ENCODE measurements around the gene PRKAG2.

DNA sequence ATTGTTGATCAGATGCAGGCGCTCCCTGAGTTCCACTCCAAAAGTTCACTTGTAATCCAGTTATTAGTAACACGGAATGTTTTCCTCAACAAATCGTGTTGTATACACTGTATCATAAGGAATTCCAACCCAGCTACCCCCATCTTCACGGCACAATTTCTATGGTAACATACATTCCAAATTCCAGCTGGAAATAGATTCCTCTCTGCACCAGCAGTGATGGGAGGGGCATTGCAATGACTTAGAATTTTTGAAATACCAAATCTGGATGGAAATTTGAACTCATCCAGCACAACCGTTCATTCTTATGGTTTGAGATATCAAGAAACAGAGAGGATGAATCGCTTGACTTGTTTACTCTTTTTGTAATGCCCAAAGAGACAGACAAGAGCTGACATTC is 318.3 kb downstream of the PRKAG2 start:
- no peak for TF ChIP-seq EP300 (IDR thresholded peaks at IDR 0.05; ENCODE audit: borderline replicate concordance in 1 of 2, low read depth in 2 of 2, low read length in 2 of 2)
- TF ChIP-seq POLR2A (IDR thresholded peaks at IDR 0.05; ENCODE audit: control extremely low read depth in 1 of 2, low read depth in 2 of 2, low read length in 2 of 2), result no peak
- TF ChIP-seq, protein P1, sequence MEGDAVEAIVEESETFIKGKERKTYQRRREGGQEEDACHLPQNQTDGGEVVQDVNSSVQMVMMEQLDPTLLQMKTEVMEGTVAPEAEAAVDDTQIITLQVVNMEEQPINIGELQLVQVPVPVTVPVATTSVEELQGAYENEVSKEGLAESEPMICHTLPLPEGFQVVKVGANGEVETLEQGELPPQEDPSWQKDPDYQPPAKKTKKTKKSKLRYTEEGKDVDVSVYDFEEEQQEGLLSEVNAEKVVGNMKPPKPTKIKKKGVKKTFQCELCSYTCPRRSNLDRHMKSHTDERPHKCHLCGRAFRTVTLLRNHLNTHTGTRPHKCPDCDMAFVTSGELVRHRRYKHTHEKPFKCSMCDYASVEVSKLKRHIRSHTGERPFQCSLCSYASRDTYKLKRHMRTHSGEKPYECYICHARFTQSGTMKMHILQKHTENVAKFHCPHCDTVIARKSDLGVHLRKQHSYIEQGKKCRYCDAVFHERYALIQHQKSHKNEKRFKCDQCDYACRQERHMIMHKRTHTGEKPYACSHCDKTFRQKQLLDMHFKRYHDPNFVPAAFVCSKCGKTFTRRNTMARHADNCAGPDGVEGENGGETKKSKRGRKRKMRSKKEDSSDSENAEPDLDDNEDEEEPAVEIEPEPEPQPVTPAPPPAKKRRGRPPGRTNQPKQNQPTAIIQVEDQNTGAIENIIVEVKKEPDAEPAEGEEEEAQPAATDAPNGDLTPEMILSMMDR (IDR thresholded peaks at IDR 0.05; ENCODE audit: control extremely low read depth in 1 of 3, insufficient read depth in 1 of 3, low read depth in 1 of 3, low read length in 3 of 3), result no peak
- TF ChIP-seq ZNF274 (IDR thresholded peaks at IDR 0.05; ENCODE audit: borderline replicate concordance, extremely low read depth, low read length), result no peak
- no peak for TF ChIP-seq RAD21 (IDR thresholded peaks at IDR 0.05 in 1 of 2, conservative IDR thresholded peaks at IDR 0.05 in 1 of 2; ENCODE audit: low read depth in 2 of 2, low read length in 2 of 2)
- no peak for TF ChIP-seq MAX (IDR thresholded peaks at IDR 0.05)
- TF ChIP-seq EZH2 (IDR thresholded peaks at IDR 0.05; ENCODE audit: low read depth, low read length, severe bottlenecking), result no peak
- TF ChIP-seq SIRT6 (IDR thresholded peaks at IDR 0.05; ENCODE audit: low read length), result no peak

All from H1 (cell line).